ENCODE results near the gene HAPLN2. TPM values are rescaled to one million over a fixed set of nuclear protein-coding genes. Genes with fewer than 3 reads are reported as not detected.
"Not testable (repeated sequence)": the region's sequence is repeated elsewhere in the genome, so short reads cannot be mapped to it uniquely, and the experiment has no call there.

The HAPLN2 gene
- total RNA-seq, 1 donor, result not detected

DNA sequence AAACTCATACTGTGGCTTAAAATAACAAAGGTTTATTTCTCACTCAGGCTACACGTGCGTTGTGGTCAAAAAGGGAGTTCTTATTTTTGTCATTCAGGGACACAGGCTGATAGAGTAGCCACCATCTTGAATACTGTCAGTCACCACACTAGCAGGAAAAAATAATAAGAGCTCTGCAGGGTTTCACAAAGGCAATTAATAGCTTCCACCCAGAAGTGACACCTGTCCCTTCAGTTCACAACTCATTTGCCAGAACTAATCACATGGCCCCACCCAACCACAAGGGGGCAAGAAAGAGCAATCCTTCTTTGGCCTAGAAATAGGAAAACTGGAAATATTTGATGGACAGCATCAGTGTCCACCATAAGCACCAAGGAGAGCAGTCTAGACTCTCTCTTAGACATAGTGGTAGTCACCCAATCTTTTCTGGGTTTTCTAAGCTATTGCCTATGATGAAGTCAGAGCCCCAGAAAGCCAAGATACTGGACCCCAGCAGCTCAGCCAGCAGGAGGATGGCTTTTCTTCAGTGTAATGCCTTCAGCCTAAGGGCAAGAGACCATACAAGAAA lies 8.2 kb downstream of the HAPLN2 start:
- no peak overlapping the region for H3K4me3 ChIP-seq (ENCODE audit: low read depth, low read length)
- DNase-seq (ENCODE audit: low read depth), result peak; percentile 46
- TF ChIP-seq, protein P1, sequence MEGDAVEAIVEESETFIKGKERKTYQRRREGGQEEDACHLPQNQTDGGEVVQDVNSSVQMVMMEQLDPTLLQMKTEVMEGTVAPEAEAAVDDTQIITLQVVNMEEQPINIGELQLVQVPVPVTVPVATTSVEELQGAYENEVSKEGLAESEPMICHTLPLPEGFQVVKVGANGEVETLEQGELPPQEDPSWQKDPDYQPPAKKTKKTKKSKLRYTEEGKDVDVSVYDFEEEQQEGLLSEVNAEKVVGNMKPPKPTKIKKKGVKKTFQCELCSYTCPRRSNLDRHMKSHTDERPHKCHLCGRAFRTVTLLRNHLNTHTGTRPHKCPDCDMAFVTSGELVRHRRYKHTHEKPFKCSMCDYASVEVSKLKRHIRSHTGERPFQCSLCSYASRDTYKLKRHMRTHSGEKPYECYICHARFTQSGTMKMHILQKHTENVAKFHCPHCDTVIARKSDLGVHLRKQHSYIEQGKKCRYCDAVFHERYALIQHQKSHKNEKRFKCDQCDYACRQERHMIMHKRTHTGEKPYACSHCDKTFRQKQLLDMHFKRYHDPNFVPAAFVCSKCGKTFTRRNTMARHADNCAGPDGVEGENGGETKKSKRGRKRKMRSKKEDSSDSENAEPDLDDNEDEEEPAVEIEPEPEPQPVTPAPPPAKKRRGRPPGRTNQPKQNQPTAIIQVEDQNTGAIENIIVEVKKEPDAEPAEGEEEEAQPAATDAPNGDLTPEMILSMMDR (IDR thresholded peaks at IDR 0.05; ENCODE audit: insufficient read depth, low read length), result peak; percentile 72

DNA sequence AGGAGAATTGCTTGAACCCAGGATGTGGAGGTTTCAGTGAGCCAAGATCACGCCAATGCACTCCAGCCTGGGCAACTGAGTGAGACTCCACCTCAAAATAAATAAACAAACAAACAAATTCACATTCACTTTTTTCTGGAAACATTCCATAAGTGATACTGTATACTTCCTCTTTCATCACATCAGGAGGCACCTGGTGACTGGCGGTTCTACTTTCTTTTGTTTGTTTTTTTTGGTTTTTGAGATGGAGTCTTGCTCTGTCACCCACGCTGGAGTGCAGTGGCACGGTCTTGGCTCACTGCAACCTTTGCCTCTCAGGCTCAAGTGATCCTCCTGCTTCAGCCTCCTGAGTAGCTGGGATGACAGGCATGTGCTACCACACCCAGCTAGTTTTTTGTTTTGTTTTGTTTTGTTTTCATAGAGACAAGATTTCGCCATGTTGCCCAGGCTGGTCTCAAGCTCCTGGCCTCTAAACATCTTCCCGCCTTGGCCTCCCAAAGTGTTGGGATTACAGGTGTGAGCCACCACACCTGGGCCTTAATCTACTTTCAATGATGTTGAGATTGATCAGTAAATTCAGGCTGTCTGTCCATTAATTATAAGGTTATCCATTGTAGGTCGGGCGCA lies 10.7 kb downstream of the HAPLN2 start:
- TF ChIP-seq, protein P1 (IDR thresholded peaks at IDR 0.05; ENCODE audit: insufficient read depth, low read length), result no peak
- DNase-seq (ENCODE audit: low read depth), result no peak
- H3K4me3 ChIP-seq (ENCODE audit: low read depth, low read length), result no peak overlapping the region

DNA sequence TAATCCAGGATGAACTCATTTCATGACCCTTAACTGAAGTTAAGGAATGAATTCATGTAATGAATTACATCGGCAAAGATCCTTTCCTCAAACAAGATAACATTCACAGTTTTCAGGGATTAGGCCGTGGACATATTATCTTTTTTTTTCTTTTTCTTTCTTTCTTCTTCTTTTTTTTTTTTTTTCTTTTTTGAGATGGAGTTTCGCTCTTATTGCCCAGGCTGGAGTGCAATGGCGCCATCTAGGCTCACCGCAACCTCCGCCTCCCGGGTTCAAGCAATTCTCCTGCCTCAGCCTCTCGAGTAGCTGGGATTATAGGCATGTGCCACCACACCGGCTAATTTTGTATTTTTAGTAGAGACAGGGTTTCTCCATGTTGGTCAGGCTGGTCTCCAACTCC lies 11.9 kb downstream of the HAPLN2 start:
- DNase-seq (ENCODE audit: low read depth); H3K4me3 ChIP-seq (ENCODE audit: low read depth, low read length): not testable (repeated sequence)

DNA sequence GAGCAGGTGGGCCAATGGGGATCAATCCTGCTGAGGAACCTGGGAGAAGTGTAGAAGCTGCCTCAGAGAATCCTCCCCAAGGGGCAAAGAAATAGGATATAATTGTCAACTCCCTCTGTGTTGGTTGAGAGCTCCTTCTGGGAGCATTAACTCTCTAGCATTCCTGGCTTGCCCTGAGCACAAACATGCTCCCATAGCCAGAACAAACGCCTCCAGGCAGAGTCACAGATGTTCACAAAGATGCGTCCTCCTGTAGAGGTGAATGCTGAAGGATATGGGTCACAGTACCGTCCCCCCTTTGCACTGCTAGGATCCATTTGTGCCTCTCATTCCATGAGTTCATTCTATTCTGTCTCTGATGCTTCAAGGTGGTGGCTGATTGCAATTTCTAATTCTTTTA lies 13.1 kb downstream of the HAPLN2 start:
- TF ChIP-seq, protein P1 (IDR thresholded peaks at IDR 0.05; ENCODE audit: insufficient read depth, low read length), result no peak
- DNase-seq (ENCODE audit: low read depth), result no peak
- no peak overlapping the region for H3K4me3 ChIP-seq (ENCODE audit: low read depth, low read length)

DNA sequence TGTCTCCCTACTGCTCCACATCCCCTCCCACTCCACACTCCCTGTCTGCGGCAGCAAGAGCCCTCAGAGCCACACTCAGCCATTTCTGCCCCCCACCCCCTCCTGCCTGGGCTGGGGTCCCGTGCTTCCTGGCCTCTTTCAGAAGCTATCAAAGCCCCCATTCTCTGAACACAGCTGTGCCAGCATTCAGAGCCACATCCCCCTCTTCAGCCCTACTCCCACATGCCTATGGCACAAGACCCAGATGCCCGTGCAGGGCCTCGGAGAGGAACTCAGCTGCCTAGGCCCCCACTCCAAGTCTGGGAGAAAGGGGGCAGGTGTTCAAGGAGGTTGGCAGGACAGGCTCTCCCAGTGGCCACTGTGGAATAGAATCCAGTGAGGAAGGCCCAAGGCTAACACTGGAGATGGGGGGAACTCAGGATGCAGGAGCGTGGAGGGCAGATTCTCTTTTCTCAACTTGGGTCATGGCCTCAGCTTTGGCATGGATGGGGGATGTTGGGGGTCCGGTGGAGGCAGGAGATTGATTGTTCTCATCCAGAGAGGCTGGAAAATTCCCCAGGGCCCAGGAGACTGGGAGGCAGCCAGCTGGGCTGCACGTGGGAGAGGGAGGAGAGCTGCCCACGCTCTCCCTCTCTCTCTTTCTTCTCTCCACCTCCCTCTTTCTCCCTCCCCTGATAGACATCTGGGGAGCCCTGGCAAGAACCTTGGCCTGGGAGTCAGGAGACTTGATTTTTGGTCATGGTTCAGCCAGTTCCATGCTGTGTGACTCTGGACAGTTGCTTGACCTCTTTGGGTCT lies 19.2 kb downstream of the HAPLN2 start:
- TF ChIP-seq, protein P1 (IDR thresholded peaks at IDR 0.05; ENCODE audit: insufficient read depth, low read length), result no peak
- no peak overlapping the region for H3K4me3 ChIP-seq (ENCODE audit: low read depth, low read length)
- no peak for DNase-seq (ENCODE audit: low read depth)

DNA sequence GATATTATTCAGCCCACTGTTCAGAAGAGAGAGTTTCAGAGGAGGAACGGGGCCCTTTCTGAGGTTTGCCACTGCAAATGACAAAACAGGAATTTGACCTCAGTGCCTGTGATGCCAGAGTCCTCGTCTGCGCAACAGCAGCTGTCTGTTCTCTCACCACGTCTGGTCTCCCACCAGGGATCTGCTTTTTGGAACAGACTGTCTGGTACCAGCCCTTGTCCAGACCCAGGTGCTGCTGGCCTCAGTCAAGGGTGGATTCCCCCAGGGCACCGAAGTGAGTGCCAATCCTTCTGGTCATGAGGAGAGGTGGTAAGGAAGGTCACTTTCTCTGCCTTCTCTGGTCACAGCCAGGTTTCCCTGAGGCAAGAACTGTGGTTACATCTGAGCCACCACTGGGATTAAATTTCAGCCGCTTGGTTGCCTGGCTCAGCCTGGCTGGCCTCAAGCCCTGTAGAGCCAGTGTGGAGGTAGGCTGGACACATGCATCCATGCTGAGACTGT lies 20.4 kb downstream of the HAPLN2 start:
- TF ChIP-seq, protein P1 (IDR thresholded peaks at IDR 0.05; ENCODE audit: insufficient read depth, low read length), result no peak
- no peak for DNase-seq (ENCODE audit: low read depth)
- no peak overlapping the region for H3K4me3 ChIP-seq (ENCODE audit: low read depth, low read length)

Data from fibroblast of the aortic adventitia (primary cell).